Fibroblast of lung (primary cell): ENCODE data around the gene EPB41L1. TPM values are rescaled to one million over a fixed set of nuclear protein-coding genes. Genes with fewer than 3 reads are reported as not detected.

Experiments
- DNase-seq, 2 donors: peaks; one replicate each; pipeline versions ENCODE4 v3.0.0 to v3.0.0-alpha.2; 2010; ENCODE audit warnings: low read depth in 2 of 2
- H2AFZ ChIP-seq: 2 replicates; pipeline ENCODE4 v1.5.1; 2012; ENCODE audit warnings: low read length, control low read depth, inconsistent platforms
- H3K27ac ChIP-seq: 2 replicates; pipeline ENCODE4 v1.5.1; 2011; ENCODE audit warnings: low read length, control low read depth; ENCODE audit not compliant: insufficient read depth
- H3K27me3 ChIP-seq: 2 replicates; pipeline ENCODE4 v1.5.1; 2011; ENCODE audit warnings: mild to moderate bottlenecking, low read length; ENCODE audit not compliant: control insufficient read depth, insufficient read depth
- H3K36me3 ChIP-seq: 2 replicates; pipeline ENCODE4 v1.5.1; 2011; ENCODE audit warnings: low read length; ENCODE audit not compliant: control insufficient read depth, insufficient read depth
- H3K4me1 ChIP-seq: 2 replicates; pipeline ENCODE4 v1.5.1; 2011; ENCODE audit warnings: low read length; ENCODE audit not compliant: control insufficient read depth, insufficient read depth; ENCODE audit errors: extremely low read depth
- H3K4me2 ChIP-seq: 2 replicates; pipeline ENCODE4 v1.5.1; 2011; ENCODE audit warnings: low read length, control low read depth; ENCODE audit not compliant: insufficient read depth; ENCODE audit errors: extremely low read depth
- H3K4me3 ChIP-seq, 4 experiments: fragments of 200-600 bp in 1 of 4; sonication (generic) in 1 of 4; replicated peaks in 1 of 4; 2 replicates each; pipeline ENCODE4 v1.5.1; 2011 to 2016; ENCODE audit warnings: low read length in 4 of 4, low read depth in 3 of 4, mild to moderate bottlenecking in 3 of 4, control low read depth in 2 of 4, inconsistent platforms in 1 of 4, mixed read lengths in 1 of 4; ENCODE audit not compliant: insufficient read depth in 1 of 4; ENCODE audit errors: control extremely low read depth in 1 of 4
- H3K79me2 ChIP-seq: 2 replicates; pipeline ENCODE4 v1.5.1; 2012; ENCODE audit warnings: mild to moderate bottlenecking, low read length, inconsistent platforms; ENCODE audit not compliant: control insufficient read depth, insufficient read depth
- H3K9ac ChIP-seq: 2 replicates; pipeline ENCODE4 v1.5.1; 2011; ENCODE audit warnings: mild to moderate bottlenecking, low read length, control low read depth; ENCODE audit not compliant: insufficient read depth
- H3K9me3 ChIP-seq: 2 replicates; pipeline ENCODE4 v1.5.1; 2012; ENCODE audit warnings: low read depth, low read length; ENCODE audit not compliant: control insufficient read depth, insufficient read depth
- H4K20me1 ChIP-seq: 2 replicates; pipeline ENCODE4 v1.5.1; 2011; ENCODE audit warnings: low read length; ENCODE audit not compliant: control insufficient read depth, insufficient read depth; ENCODE audit errors: extremely low read depth
- CTCF ChIP-seq, 2 donors: IDR thresholded peaks in 1 of 2; conservative IDR thresholded peaks in 1 of 2; 1 replicate in 1 of 2; 2 replicates in 1 of 2; pipeline ENCODE4 v1.5.1; 2011 to 2012; ENCODE audit warnings: low read length in 2 of 2, control low read depth in 1 of 2, inconsistent platforms in 1 of 2, low read depth in 1 of 2, mild to moderate bottlenecking in 1 of 2
- EZH2 ChIP-seq: IDR thresholded peaks from 2 replicates; pipeline ENCODE4 v1.5.1; 2012; ENCODE audit warnings: low read length, control low read depth, mild to moderate bottlenecking; ENCODE audit errors: missing control alignments
- polyA plus RNA-seq, 2 donors: library from polyadenylated mRNA; depleted of rRNA in 1 of 2; stranded (reverse) in 1 of 2; unstranded in 1 of 2; fragments of >200 nt; gene quantifications; 2 replicates each; pipeline ENCODE4 v1.2.1, GENCODE V29; 2011 to 2012; ENCODE audit warnings: missing spikeins in 1 of 2
- total RNA-seq: library from RNA; depleted of rRNA; stranded (reverse); fragments of >200 nt; gene quantifications from 2 replicates; pipeline ENCODE4 v1.2.1, GENCODE V29; 2014

EPB41L1 gene
- total and polyA plus RNA-seq, 2 donors (not counting 1 experiment from before 2014, with no cell fraction given): 16.2 to 17.0 TPM

DNA sequence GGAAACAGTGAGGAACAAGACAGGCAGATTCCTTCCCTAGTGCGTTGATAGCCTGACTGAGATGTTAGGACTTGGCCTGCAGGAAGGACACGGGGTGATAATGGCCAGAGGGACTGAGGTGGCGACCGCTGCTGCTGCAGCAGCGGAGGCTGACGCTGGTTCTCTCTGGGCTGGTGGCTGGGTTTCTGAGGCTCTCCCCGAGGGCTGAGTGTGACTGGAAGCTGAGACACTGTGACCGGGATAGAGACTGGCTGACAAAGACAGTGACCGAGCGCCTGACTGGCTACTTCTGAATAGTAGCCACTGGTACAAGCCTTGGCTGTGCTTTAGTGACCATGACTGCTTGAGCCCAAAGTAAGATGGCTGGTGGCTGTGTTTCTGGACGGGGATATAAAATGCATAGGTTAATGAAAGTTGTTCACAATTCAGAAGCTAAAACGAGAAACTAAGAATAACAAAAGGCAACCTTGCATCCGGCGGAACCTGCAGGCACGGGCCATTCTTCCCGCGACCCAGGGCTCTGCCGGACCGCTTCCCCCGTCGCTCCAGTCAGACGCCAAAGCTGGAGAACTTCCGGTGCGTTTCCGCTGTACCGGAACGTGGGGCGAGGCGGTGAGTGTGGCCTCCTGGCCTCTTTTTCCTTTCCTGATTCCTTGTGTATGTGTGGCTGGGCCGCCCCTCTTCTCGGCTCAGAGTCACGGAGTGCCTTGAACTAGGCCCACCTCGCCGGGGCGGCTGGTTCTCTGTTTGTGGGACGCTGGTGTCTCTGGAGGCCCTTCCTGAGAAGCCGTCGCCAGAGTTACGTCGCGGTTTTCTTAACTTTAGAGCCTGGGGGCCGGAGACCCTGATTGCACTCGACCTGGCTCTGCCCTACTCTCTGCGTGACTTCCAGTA is 81.6 kb downstream of the EPB41L1 start, which contains the start of gene AAR2:
Gene AAR2 (plus strand): TSS at position 587 of the 894 bp plus-strand sequence. CDS start 3,391 bp downstream, outside the sequence.
- Histone ChIP-seq H3K4me1 (peaks cover 4% of the 10 kb centered on the region), H3K9me3 (no peaks in the 10 kb centered on the region), H3K27me3 (no peaks in the 10 kb centered on the region), H3K4me2 (peak within 1 kb of the TSS; percentile 95), H3K79me2 (peaks cover 43% of the 10 kb centered on the region), H3K4me3 (peak within 1 kb of the TSS; percentile 78 to 99 (median 92)), H4K20me1 (no peaks in the 10 kb centered on the region), H3K27ac (peak within 1 kb of the TSS; percentile 88), H3K36me3 (peaks cover 6% of the 10 kb centered on the region), H3K9ac (peak within 1 kb of the TSS; percentile 87), H2AFZ (peak within 1 kb of the TSS; percentile 100)
- DNase-seq: peak; percentile 79 to 83
- TF ChIP-seq CTCF (conservative IDR thresholded peaks at IDR 0.05 in 1 of 2, IDR thresholded peaks at IDR 0.05 in 1 of 2; ENCODE audit: low read depth in 1 of 2, low read length in 2 of 2): no peak
- TF ChIP-seq EZH2: no peak

- Histone ChIP-seq H3K36me3 (peaks cover 6% of the 10 kb centered on the region), H3K79me2 (peaks cover 43% of the 10 kb centered on the region), H3K4me1 (peaks cover 4% of the 10 kb centered on the region), H3K27me3 (no peaks in the 10 kb centered on the region), H3K9me3 (no peaks in the 10 kb centered on the region), H3K9ac (peak overlapping the region; percentile 87), H3K27ac (peak overlapping the region; percentile 88), H2AFZ (peak overlapping the region; percentile 73), H3K4me2 (peak overlapping the region; percentile 95), H3K4me3 (peak overlapping the region; percentile 78 to 99 (median 92)), H4K20me1 (no peaks in the 10 kb centered on the region)
- no peak for DNase-seq
- TF ChIP-seq CTCF (conservative IDR thresholded peaks at IDR 0.05 in 1 of 2, IDR thresholded peaks at IDR 0.05 in 1 of 2; ENCODE audit: low read depth in 1 of 2, low read length in 2 of 2) (no peak), EZH2 (no peak)
Observed at GRCh38 chr20:36236786-36237121, 82.2 kb downstream of the EPB41L1 start.

DNA sequence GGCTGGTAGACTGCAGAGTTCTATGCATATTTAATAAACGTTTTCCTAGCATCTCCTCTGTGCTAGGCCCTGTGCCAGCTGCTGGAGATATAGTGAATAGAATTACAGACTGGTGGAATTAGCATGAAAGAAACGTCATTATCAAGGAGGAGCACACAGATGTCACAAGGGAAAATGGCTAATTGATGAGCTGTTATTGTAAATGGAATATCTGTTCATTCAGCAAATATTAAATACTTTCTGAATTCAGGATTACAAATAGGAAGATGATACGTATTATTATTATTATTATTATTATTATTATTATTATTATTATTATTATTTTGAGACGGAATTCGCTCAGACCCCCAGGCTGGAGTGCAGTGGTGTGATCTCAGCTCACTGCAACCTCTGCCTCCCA is 82.9 kb downstream of the EPB41L1 start:
- DNase-seq: peak in 1 of 2 donors; percentile 4
- Histone ChIP-seq H3K9ac (no peak overlapping the region), H3K79me2 (peaks cover 43% of the 10 kb centered on the region), H3K4me1 (peaks cover 4% of the 10 kb centered on the region), H4K20me1 (no peaks in the 10 kb centered on the region), H3K27ac (no peak overlapping the region), H2AFZ (no peak overlapping the region), H3K4me3 (peak overlapping the region; percentile 78 to 99 (median 92)), H3K27me3 (no peaks in the 10 kb centered on the region), H3K9me3 (no peaks in the 10 kb centered on the region), H3K36me3 (peaks cover 6% of the 10 kb centered on the region), H3K4me2 (peak overlapping the region; percentile 95)
- TF ChIP-seq CTCF (conservative IDR thresholded peaks at IDR 0.05 in 1 of 2, IDR thresholded peaks at IDR 0.05 in 1 of 2; ENCODE audit: low read depth in 1 of 2, low read length in 2 of 2) (no peak), EZH2 (no peak)
